GM21381 (cell line): Measurements from ENCODE around the gene HYI.

Experiments
- ATAC-seq: cut with Tn5 transposase; IDR thresholded peaks from one replicate; pipeline ENCODE4 v1.9.1; 2021; ENCODE audit warnings: mild to moderate bottlenecking, moderate library complexity; ENCODE audit not compliant: unreplicated experiment

Gene HYI

GRCh38 chr1:43404353-43404752, 49.4 kb downstream of the HYI start:
- no peak for ATAC-seq

- ATAC-seq, result no peak
Measured at GRCh38 chr1:43402089-43402865, 51.5 kb downstream of the HYI start.
